Stimulated activated CD4-positive, alpha-beta T cell treated with anti-CD3 and anti-CD28 coated beads, TNF-alpha, amount 100 ng/mL, for 48 hours (primary cell): ENCODE measurements around the gene SLAMF7.
"Not testable (repeated sequence)": the region's sequence is repeated elsewhere in the genome, so short reads cannot be mapped to it uniquely, and the experiment has no call there.

Experiments
- DNase-seq, 3 donors: peaks; one replicate each; pipeline ENCODE4 v3.0.0-alpha.2; 2020; ENCODE audit warnings: low read depth in 3 of 3

SLAMF7 gene

GRCh38 chr1:160720356-160721085 is 18.5 kb upstream of the SLAMF7 start:
- no peak for DNase-seq

GRCh38 chr1:160721473-160721872 is 17.6 kb upstream of the SLAMF7 start:
- no peak for DNase-seq

- no peak for DNase-seq
These were observed 16.3 kb upstream of the SLAMF7 start for GRCh38 chr1:160722726-160723125.

GRCh38 chr1:160723332-160723731 is 15.7 kb upstream of the SLAMF7 start:
- no peak for DNase-seq

- DNase-seq: no peak
These were observed 14.4 kb upstream of the SLAMF7 start for GRCh38 chr1:160724465-160725242.

GRCh38 chr1:160726114-160726497 is 12.9 kb upstream of the SLAMF7 start:
- no peak for DNase-seq

GRCh38 chr1:160726498-160727315 is 12.3 kb upstream of the SLAMF7 start:
- DNase-seq: peak in 2 of 3 donors; percentile 48 to 57

- no peak for DNase-seq
These were observed 11.8 kb upstream of the SLAMF7 start for GRCh38 chr1:160727316-160727640.

GRCh38 chr1:160731564-160731963 is 7.5 kb upstream of the SLAMF7 start:
- DNase-seq: not testable (repeated sequence)

- DNase-seq: no peak
These were observed 7.1 kb upstream of the SLAMF7 start for GRCh38 chr1:160731990-160732389.

- no peak for DNase-seq
These were observed 5.1 kb upstream of the SLAMF7 start for GRCh38 chr1:160733898-160734297.

GRCh38 chr1:160734301-160734700 is 4.7 kb upstream of the SLAMF7 start:
- DNase-seq: no peak

GRCh38 chr1:160738271-160738670 is 776 bp upstream of the SLAMF7 start:
- no peak for DNase-seq

GRCh38 chr1:160740133-160740688 is 1.2 kb downstream of the SLAMF7 start:
- DNase-seq: no peak

GRCh38 chr1:160741092-160741501 is 2.0 kb downstream of the SLAMF7 start:
- no peak for DNase-seq

GRCh38 chr1:160741612-160742348 is 2.7 kb downstream of the SLAMF7 start:
- DNase-seq: no peak

- DNase-seq: no peak
These were observed 3.5 kb downstream of the SLAMF7 start for GRCh38 chr1:160742428-160743127.

GRCh38 chr1:160743266-160743665 is 4.2 kb downstream of the SLAMF7 start:
- no peak for DNase-seq

- no peak for DNase-seq
These were observed 5.3 kb downstream of the SLAMF7 start for GRCh38 chr1:160744199-160744851.

- no peak for DNase-seq
These were observed 5.9 kb downstream of the SLAMF7 start for GRCh38 chr1:160744852-160745520.
